ENCODE results near the gene PAX2. TPM values are rescaled to one million over a fixed set of nuclear protein-coding genes. Genes with fewer than 3 reads are reported as not detected.

The PAX2 gene
- total and polyA plus RNA-seq, 2 of the 8 experiments (the other 6 are each of a cell fraction or from before 2014, with no cell fraction given) = 0.02 TPM; not detected in 1

GRCh38 chr10:100802607-100803006 lies 57.2 kb downstream of the PAX2 start:
- Histone ChIP-seq H3K4me3 (ENCODE audit: extremely low read depth in 1 of 4, insufficient read depth in 2 of 4, low read depth in 3 of 4, low read length in 4 of 4) (no peak overlapping the region), H2AFZ (ENCODE audit: low read length) (no peak overlapping the region), H3K56ac (replicated peaks; ENCODE audit: insufficient read length, low read depth, low read length) (no peak overlapping the region), H3K27ac (ENCODE audit: low read depth, low read length) (no peak overlapping the region), H3K14ac (ENCODE audit: insufficient read length) (no peak overlapping the region), H2BK5ac (ENCODE audit: low read depth, low read length) (peak overlapping the region; percentile 1; the same call in 1 of the 2 replicates), H3K4ac (replicated peaks; ENCODE audit: insufficient read length, low read depth, low read length) (no peak overlapping the region), H3K79me2 (ENCODE audit: control insufficient read depth in 1 of 2, insufficient read depth in 2 of 2, low read length in 2 of 2) (no peaks in the 10 kb centered on the region), H3K18ac (ENCODE audit: extremely low read depth, low read length) (no peak overlapping the region), H4K20me1 (replicated peaks in 1 of 2; ENCODE audit: control insufficient read depth in 1 of 2, insufficient read depth in 2 of 2, low read length in 2 of 2) (no peaks in the 10 kb centered on the region), H3K4me1 (replicated peaks in 1 of 4; ENCODE audit: control insufficient read depth in 3 of 4, insufficient read depth in 4 of 4, low read length in 3 of 4) (peaks cover 3 to 13% (median 5%) of the 10 kb centered on the region in 4 experiments; a peak in 6 of 7 replicates), H3K23ac (ENCODE audit: insufficient read length) (no peak overlapping the region), H3K27me3 (replicated peaks in 1 of 4; ENCODE audit: control insufficient read depth in 3 of 4, extremely low read depth in 1 of 4, insufficient read depth in 3 of 4, low read length in 3 of 4) (peaks cover 0 to 17% (median 6%) of the 10 kb centered on the region in 4 experiments; a peak in 5 of 7 replicates), H3K36me3 (ENCODE audit: control insufficient read depth in 2 of 4, insufficient read depth in 4 of 4, low read length in 3 of 4) (no peaks in the 10 kb centered on the region; a peak in 1 of 8 replicates), H2BK15ac (ENCODE audit: low read length) (no peak overlapping the region), H4K8ac (ENCODE audit: extremely low read depth, insufficient read depth, low read length) (no peak overlapping the region), H2BK12ac (ENCODE audit: low read depth, low read length) (no peak overlapping the region), H2AK5ac (ENCODE audit: low read depth, low read length) (no peak overlapping the region), H3K4me2 (ENCODE audit: insufficient read depth in 1 of 2, low read depth in 2 of 2, low read length in 2 of 2) (no peak overlapping the region), H2BK120ac (replicated peaks; ENCODE audit: low read depth, low read length) (no peak overlapping the region), H4K5ac (ENCODE audit: insufficient read length, low read depth, low read length) (no peak overlapping the region), H4K91ac (replicated peaks; ENCODE audit: insufficient read length, low read length) (no peak overlapping the region), H3K23me2 (ENCODE audit: low read depth, low read length) (no peaks in the 10 kb centered on the region; the same call in 1 of the 2 replicates), H3K9me3 (ENCODE audit: insufficient read depth in 2 of 2, low read depth in 1 of 2, low read length in 1 of 2) (no peaks in the 10 kb centered on the region), H3K9ac (replicated peaks in 1 of 4; ENCODE audit: extremely low read depth in 1 of 4, low read depth in 3 of 4, low read length in 3 of 4) (no peak overlapping the region), H3K79me1 (ENCODE audit: low read depth, low read length) (no peaks in the 10 kb centered on the region), H2BK20ac (ENCODE audit: low read length) (no peak overlapping the region)
- ChIA-PET POLR2A (ENCODE audit: partially characterized antibody) (interaction anchor here (0.9 kb wide), 3 partner anchors 14 to 48 kb away, joined by 3 to 4 read pairs (median 3); no protein-coding TSS in a partner anchor), CTCF (ENCODE audit: partially characterized antibody) (interaction anchor here (0.7 to 12.0 kb wide), 15 partner anchors 9 to 241 kb away, joined by 3 to 98 read pairs (median 3); no protein-coding TSS in a partner anchor)
- 95% methylated on average over 10 of the region's 10 CpGs; no CpG with 5 or more reads in 1 of the 2 experiments for WGBS, 2 experiments (ENCODE audit: extremely low coverage in 1 of 2, insufficient coverage in 1 of 2, insufficient read length in 1 of 2, insufficient replicate concordance in 2 of 2, low coverage in 1 of 2, low lambda C conversion rate in 2 of 2, missing lambda C conversion rate in 1 of 2)
- no peak for DNase-seq (ENCODE audit: low read depth in 1 of 2, low spot score in 2 of 2)
- TF ChIP-seq SP1 (IDR thresholded peaks at IDR 0.05; ENCODE audit: low read depth, low read length) = no peak
- no peak for TF ChIP-seq GTF2F1 (IDR thresholded peaks at IDR 0.05; ENCODE audit: borderline replicate concordance, low read depth, low read length)
- no peak for FAIRE-seq

All from H1 (cell line).